ENCODE data around the gene TRAPPC6A. TPM values are rescaled to one million over a fixed set of nuclear protein-coding genes. Genes with fewer than 3 reads are reported as not detected.

TRAPPC6A gene
- total RNA-seq, 1 experiment from 2014 or later = 59.9 TPM

- no peaks in the 10 kb centered on the region for H3K4me1 ChIP-seq (ENCODE audit: insufficient read depth, low read length)
- H4K20me1 ChIP-seq (ENCODE audit: control insufficient read depth, insufficient read depth, insufficient read length) = no peaks in the 10 kb centered on the region
- H3K79me1 ChIP-seq (ENCODE audit: insufficient read depth, low read depth, low read length, poor library complexity, severe bottlenecking) = no peaks in the 10 kb centered on the region
- H3K18ac ChIP-seq (ENCODE audit: insufficient read length, low read depth, low read length) = no peak overlapping the region
- no peaks in the 10 kb centered on the region for H3K9me3 ChIP-seq (ENCODE audit: control insufficient read depth, low read depth, low read length)
- no peak overlapping the region for H2BK20ac ChIP-seq (ENCODE audit: low read depth, low read length, poor library complexity, severe bottlenecking)
- H3K4me1 Mint-ChIP-seq = peaks cover 2 to 6% of the 10 kb centered on the region in 2 experiments
- no peak overlapping the region for H2BK120ac ChIP-seq (ENCODE audit: low read depth, low read length, poor library complexity, severe bottlenecking)
- no peaks in the 10 kb centered on the region; the same call in 1 of the 2 replicates for H3K79me2 ChIP-seq (ENCODE audit: insufficient read depth, low read length)
- H4K8ac ChIP-seq (replicated peaks; ENCODE audit: insufficient read length, low read depth, low read length) = no peak overlapping the region
- H3K4me2 ChIP-seq (ENCODE audit: insufficient read depth, insufficient read length, low read length) = no peak overlapping the region
- no peak overlapping the region for H3K14ac ChIP-seq (ENCODE audit: insufficient read depth, low read length)
- H2BK15ac ChIP-seq (ENCODE audit: low read depth, low read length) = no peak overlapping the region
- H3K23me2 ChIP-seq (ENCODE audit: insufficient read length, low read depth, low read length, poor library complexity, severe bottlenecking) = no peaks in the 10 kb centered on the region
- no peak overlapping the region for H4K5ac ChIP-seq (ENCODE audit: insufficient read length, low read depth, low read length)
- no peak overlapping the region for H3K27ac Mint-ChIP-seq
- H3K36me3 Mint-ChIP-seq (ENCODE audit: insufficient read depth in 1 of 3, low read depth in 3 of 3) = no peaks in the 10 kb centered on the region
- H3T11ph ChIP-seq (ENCODE audit: low read length) = no peak overlapping the region
- H2AFZ ChIP-seq (ENCODE audit: low read length) = no peak overlapping the region
- no peak overlapping the region for H2BK12ac ChIP-seq (ENCODE audit: insufficient read length, low read depth, low read length)
- no peak overlapping the region for H3K23ac ChIP-seq (ENCODE audit: insufficient read length, low read depth, low read length)
- H4K91ac ChIP-seq (ENCODE audit: insufficient read length, low read depth, low read length) = no peak overlapping the region
- no peak overlapping the region for H3K9ac ChIP-seq (ENCODE audit: extremely low read depth, insufficient read length, low read length)
- no peaks in the 10 kb centered on the region for H3K9me3 Mint-ChIP-seq
- TF ChIP-seq, protein P1, sequence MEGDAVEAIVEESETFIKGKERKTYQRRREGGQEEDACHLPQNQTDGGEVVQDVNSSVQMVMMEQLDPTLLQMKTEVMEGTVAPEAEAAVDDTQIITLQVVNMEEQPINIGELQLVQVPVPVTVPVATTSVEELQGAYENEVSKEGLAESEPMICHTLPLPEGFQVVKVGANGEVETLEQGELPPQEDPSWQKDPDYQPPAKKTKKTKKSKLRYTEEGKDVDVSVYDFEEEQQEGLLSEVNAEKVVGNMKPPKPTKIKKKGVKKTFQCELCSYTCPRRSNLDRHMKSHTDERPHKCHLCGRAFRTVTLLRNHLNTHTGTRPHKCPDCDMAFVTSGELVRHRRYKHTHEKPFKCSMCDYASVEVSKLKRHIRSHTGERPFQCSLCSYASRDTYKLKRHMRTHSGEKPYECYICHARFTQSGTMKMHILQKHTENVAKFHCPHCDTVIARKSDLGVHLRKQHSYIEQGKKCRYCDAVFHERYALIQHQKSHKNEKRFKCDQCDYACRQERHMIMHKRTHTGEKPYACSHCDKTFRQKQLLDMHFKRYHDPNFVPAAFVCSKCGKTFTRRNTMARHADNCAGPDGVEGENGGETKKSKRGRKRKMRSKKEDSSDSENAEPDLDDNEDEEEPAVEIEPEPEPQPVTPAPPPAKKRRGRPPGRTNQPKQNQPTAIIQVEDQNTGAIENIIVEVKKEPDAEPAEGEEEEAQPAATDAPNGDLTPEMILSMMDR (conservative IDR thresholded peaks at IDR 0.05) = no peak
- no peak overlapping the region for H3K56ac ChIP-seq (ENCODE audit: insufficient read length, low read depth, low read length)
- no peak for DNase-seq
- H2AK5ac ChIP-seq (ENCODE audit: insufficient read length, low read length) = no peak overlapping the region
- H3K4ac ChIP-seq (ENCODE audit: low read depth, low read length) = no peak overlapping the region
- H3K4me3 Mint-ChIP-seq = no peak overlapping the region
- no peak overlapping the region for H2BK5ac ChIP-seq (ENCODE audit: insufficient read length, low read length)
- no CpG with 5 or more reads among the region's 7 CpGs for WGBS (ENCODE audit: extremely low coverage, insufficient read length, low lambda C conversion rate)
- H3K27ac ChIP-seq (ENCODE audit: insufficient read length, low read depth, low read length) = no peak overlapping the region
- H3K27me3 ChIP-seq (ENCODE audit: insufficient read depth, low read length) = no peaks in the 10 kb centered on the region
- peaks cover 3% of the 10 kb centered on the region; the same call in 1 of the 2 replicates for H3K27me3 Mint-ChIP-seq (ENCODE audit: low read depth)
Measured at GRCh38 chr19:45171211-45171623, 6.8 kb downstream of the TRAPPC6A start.

Data from H9 (cell line).